Measurements from ENCODE around the gene ALPL. TPM values are rescaled to one million over a fixed set of nuclear protein-coding genes. Genes with fewer than 3 reads are reported as not detected.

The ALPL gene
- total RNA-seq, 1 experiment from 2014 or later: 84.8 TPM

- Histone ChIP-seq H3K27me3 (ENCODE audit: insufficient read depth, low read length) (no peaks in the 10 kb centered on the region), H3K27ac (ENCODE audit: insufficient read length, low read depth, low read length) (no peak overlapping the region)
These were observed 23.3 kb downstream of the ALPL start for GRCh38 chr1:21532496-21532895.

More at GRCh38 chr1:21532496-21532895, 23.3 kb downstream of the ALPL start:
- no peaks in the 10 kb centered on the region for H4K20me1 ChIP-seq (ENCODE audit: control insufficient read depth, insufficient read depth, insufficient read length)
- H3K4me2 ChIP-seq (ENCODE audit: insufficient read depth, insufficient read length, low read length): no peak overlapping the region
- no peak for TF ChIP-seq CTCF (conservative IDR thresholded peaks at IDR 0.05)
- no peaks in the 10 kb centered on the region for H3K9me3 ChIP-seq (ENCODE audit: control insufficient read depth, low read depth, low read length)
- no peak overlapping the region for H3T11ph ChIP-seq (ENCODE audit: low read length)
- no peak overlapping the region for H3K18ac ChIP-seq (ENCODE audit: insufficient read length, low read depth, low read length)
- Mint-ChIP-seq H3K36me3 (ENCODE audit: insufficient read depth in 1 of 3, low read depth in 3 of 3) (peaks cover 0 to 4% (median 4%) of the 10 kb centered on the region in 3 experiments; a peak in 2 of 7 replicates), H3K9me3 (no peaks in the 10 kb centered on the region), H3K27me3 (ENCODE audit: low read depth) (no peaks in the 10 kb centered on the region), H3K27ac (no peak overlapping the region), H3K4me3 (no peak overlapping the region), H3K4me1 (peaks cover 32 to 54% of the 10 kb centered on the region in 2 experiments)
- no CpG with 5 or more reads among the region's 3 CpGs for WGBS (ENCODE audit: extremely low coverage, insufficient read length, low lambda C conversion rate)
- H3K4ac ChIP-seq (ENCODE audit: low read depth, low read length): no peak overlapping the region
- no peak overlapping the region for H4K8ac ChIP-seq (replicated peaks; ENCODE audit: insufficient read length, low read depth, low read length)
- no peak overlapping the region for H2BK120ac ChIP-seq (ENCODE audit: low read depth, low read length, poor library complexity, severe bottlenecking)
- H3K14ac ChIP-seq (ENCODE audit: insufficient read depth, low read length): no peak overlapping the region
- no peak overlapping the region for H2AFZ ChIP-seq (ENCODE audit: low read length)
- no peak overlapping the region for H3K9ac ChIP-seq (ENCODE audit: extremely low read depth, insufficient read length, low read length)
- no peak overlapping the region for H3K23ac ChIP-seq (ENCODE audit: insufficient read length, low read depth, low read length)
- H3K23me2 ChIP-seq (ENCODE audit: insufficient read length, low read depth, low read length, poor library complexity, severe bottlenecking): no peaks in the 10 kb centered on the region
- H2BK20ac ChIP-seq (ENCODE audit: low read depth, low read length, poor library complexity, severe bottlenecking): no peak overlapping the region
- no peaks in the 10 kb centered on the region for H3K79me1 ChIP-seq (ENCODE audit: insufficient read depth, low read depth, low read length, poor library complexity, severe bottlenecking)
- DNase-seq: no peak
- H3K4me1 ChIP-seq (ENCODE audit: insufficient read depth, low read length): no peaks in the 10 kb centered on the region; the same call in 1 of the 2 replicates
- no peaks in the 10 kb centered on the region for H3K79me2 ChIP-seq (ENCODE audit: insufficient read depth, low read length)
- H2AK5ac ChIP-seq (ENCODE audit: insufficient read length, low read length): no peak overlapping the region
- H3K56ac ChIP-seq (ENCODE audit: insufficient read length, low read depth, low read length): no peak overlapping the region
- no peak overlapping the region for H2BK12ac ChIP-seq (ENCODE audit: insufficient read length, low read depth, low read length)
- H2BK5ac ChIP-seq (ENCODE audit: insufficient read length, low read length): no peak overlapping the region
- H4K91ac ChIP-seq (ENCODE audit: insufficient read length, low read depth, low read length): no peak overlapping the region
- no peak overlapping the region for H4K5ac ChIP-seq (ENCODE audit: insufficient read length, low read depth, low read length)
- H2BK15ac ChIP-seq (ENCODE audit: low read depth, low read length): no peak overlapping the region
